ENCODE measurements around the gene KRTAP4-4.
"Not testable (repeated sequence)": the region's sequence is repeated elsewhere in the genome, so short reads cannot be mapped to it uniquely, and the experiment has no call there.

The KRTAP4-4 gene

DNA sequence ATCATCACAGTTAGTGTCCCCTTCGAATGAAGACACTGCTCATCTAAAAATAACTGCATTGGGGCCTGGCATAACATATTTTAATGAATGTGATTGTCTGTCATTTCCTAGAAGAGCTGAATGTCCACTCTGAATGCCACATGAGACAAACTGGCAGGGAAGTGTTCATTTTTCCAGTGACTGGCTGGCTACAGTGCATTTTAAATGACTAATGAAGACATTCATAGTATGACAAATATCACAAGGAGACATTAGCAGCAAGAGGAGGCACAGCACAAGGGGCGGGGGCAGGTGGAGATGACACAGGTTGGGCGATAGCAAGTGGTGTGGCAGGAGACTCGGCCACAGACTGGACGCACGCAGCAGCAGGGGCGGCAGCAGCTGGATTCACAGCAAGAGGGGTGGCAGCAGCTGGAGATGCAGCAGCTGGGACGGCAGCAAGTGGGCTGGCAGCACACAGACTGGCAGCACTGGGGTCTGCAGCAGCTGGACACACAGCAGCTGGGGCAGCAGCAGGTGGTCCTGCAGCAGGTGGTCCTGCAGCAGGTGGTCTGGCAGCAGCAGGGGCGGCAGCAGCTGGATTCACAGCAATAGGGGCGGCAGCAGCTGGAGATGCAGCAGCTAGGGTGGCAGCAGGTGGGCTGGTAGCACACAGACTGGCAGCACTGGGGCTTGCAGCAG, 11.4 kb downstream of the KRTAP4-4 start:
- DNase-seq (ENCODE audit: low read depth) = not testable (repeated sequence)

DNA sequence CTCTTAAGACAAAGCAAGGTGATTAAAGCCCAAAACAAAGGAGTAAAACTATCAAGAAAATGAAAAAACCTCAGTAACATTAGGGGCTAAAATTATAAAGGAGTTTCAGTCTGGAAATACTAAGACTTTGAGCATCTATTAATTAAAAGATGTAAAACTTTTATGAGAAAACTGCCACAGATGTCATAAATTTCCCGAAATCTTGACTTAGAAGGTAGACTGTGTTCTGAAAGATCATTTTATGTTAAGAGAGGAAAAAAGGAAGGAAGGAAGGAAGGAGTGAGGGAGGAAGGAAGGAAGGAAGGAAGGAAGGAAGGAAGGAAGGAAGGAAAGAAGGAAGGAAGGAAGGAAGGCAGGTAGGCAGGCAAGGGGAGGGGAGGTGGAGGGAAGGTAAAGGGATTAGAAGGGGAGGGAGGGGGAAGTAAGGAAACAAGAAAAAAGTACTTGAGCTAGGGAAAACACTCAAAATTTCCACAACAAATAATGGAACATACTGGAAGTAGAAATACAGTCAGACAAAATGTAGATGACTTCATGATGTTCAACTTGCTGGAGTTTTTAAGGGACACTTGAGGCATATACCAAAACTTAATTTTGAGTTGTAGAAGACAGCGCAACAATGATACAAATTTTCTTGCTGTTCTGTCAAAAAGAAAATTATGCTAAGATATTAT, 12.9 kb downstream of the KRTAP4-4 start:
- DNase-seq (ENCODE audit: low read depth) = no peak

DNA sequence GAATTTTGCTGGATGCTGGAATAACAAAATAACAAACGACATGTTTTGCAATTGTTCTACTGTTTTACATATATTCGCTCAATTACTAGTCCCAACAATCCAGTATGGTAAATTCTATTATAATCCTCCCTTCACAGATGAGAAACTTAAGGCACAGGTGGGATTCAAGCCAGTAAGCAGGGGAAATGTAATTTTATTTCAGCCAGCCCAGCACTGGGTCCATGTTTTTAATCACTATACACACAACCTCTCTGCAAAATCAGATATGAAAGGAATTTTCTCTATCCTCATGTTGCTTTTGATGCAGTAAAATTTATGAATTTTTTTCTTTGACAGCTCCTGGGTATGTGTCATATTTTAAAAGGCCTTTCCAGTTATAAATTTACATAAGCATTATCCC, 15.3 kb downstream of the KRTAP4-4 start:
- no peak for DNase-seq (ENCODE audit: low read depth)

DNA sequence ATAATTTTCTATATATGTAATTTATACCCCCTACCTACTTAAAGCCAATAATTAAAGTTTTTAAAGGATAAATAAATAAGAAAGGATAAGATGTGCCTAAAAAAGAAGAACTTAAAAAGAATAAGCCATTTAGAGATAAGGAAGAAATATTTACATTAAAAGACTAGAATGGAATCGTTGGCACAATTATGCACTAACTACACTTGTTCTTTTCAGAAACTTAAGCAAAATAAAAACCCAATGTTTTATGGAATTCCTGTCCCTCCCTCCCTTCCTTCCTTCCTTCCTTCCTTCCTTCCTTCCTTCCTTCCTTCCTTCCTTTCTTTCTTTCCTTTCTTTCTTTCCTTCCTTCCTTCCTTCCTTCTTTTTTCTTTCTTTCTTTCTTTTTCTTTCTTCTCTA, 15.7 kb downstream of the KRTAP4-4 start:
- DNase-seq (ENCODE audit: low read depth) = no peak

DNA sequence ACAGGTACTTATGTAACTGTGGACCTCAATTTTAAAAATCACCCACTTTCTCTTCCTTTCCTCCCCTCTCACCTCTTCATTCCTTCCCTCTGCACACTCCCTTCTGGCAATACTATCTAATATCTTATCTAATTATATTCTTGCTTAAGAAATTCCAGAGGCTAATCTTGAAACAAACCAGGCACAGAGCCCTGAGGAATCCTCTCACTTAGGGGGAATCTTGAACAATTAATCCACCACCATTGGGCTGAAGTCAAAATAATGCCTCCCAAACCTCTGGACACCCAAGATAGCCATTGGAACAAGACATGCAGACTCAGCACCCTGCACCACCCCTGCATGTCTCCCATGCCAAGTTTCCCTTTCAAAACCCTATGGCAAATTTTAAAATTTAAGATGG, 19.2 kb downstream of the KRTAP4-4 start:
- DNase-seq (ENCODE audit: low read depth) = no peak

DNA sequence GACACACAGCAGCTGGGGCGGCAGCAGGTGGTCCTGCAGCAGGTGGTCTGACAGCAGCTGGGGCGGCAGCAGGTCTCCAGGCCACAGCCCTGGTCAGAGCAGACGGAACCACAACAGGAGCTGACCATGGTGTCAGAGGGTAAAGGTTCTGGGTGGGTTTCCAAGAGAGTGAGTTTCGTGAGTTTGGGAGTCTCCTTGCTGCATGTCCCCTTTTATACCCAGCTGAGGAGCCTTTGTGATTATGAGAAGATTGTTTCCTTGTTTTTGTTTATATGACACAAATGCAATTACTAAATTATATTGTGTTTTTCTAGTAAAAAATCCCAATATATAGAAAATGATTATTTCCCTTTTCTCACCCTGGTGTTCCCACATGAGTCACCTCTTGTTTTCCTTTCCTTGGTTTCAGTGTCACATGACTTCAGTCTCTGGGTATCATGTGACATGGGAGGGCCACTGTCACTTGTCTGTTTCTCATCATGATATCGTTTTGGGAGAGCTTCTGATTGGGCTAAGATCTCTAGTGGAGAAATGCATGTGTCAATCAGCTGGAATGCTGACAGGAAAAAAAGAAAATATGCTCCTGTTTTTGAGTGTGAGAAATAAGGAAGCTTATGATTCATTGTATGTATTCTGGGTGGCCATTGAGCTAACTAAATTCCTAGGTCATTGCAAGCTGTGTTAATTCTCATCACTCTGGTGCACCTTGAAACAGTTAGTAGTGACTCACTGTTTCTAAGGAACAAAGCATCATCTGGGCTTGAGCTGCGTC, 20.0 kb downstream of the KRTAP4-4 start, which contains the start of gene KRTAP4-6:
TSS of gene KRTAP4-6 (minus strand) at position 185 of the 772 bp plus-strand sequence. CDS start at position 128, 57 bp downstream.
- DNase-seq (ENCODE audit: low read depth) = peak; percentile 86

DNA sequence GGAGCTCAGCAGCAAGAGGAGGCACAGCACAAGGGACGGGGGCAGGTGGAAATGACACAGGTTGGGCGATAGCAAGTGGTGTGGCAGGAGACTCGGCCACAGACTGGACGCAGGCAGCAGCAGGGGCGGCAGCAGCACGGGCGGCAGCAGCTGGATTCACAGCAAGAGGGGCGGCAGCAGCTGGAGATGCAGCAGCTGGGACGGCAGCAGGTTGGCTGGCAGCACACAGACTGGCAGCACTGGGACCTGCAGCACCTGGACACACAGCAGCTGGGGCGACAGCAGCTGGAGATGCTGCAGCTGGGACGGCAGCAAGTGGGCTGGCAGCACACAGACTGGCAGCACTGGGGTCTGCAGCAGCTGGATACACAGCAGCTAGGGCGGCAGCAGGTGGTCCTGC, 20.7 kb downstream of the KRTAP4-4 start:
- DNase-seq (ENCODE audit: low read depth) = not testable (repeated sequence)

DNA sequence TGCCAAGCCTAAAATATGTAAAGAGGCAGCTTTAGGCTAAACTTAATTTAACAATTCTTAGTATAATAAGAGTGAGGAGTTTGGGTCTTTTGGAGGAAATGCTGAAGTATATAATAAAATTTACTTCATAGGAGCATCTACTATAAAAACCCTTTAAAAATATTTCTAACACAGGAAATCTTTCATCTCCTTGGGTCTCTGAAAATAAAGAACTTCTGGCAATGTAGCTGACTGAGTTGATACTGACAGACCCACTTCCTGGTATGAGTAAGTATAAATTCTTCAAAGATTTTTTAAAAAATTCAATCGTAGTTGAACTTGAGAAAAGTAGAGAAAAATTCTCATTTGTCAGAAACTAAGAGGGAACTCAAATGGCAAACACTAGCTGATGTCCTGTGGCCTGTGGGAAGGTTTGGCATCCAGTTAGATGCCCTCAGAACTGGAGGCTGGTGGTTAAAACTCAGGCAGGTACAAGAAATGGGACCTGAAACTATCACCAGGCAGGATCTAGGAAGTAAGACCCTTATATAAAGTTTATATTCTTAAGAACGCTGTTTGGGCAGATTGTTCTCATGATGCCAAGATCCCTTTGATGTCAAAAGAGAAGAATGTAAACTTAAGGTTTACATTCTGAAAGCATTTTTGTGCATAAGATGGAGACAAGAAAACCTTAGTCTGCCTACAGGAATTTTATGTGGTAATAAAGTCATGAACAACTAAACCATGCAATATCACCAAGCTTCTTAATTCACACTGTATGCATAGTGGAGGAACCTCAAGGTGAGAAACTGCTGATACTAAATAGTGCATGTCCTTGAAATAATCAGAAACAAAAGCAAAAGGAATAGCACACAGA, 26.4 kb downstream of the KRTAP4-4 start:
- DNase-seq (ENCODE audit: low read depth) = no peak

DNA sequence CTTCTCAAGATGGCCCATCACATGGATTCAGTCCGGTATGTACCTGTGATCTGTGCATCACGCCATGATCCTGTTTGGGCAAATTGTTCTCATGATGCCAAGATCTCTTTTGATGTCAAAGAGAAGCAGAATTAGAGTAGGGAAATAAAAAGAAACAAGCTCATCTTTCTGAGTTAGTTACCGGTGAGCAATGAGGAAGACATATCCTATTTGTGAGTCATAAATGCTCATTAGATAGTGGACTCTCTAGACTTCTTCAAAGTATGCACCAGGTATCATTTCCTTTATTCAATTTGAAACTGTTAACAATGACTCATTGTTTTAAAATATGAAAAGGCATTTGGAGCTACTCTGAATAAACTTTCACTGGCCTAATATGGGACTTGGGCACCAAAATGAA, 28.6 kb downstream of the KRTAP4-4 start:
- DNase-seq (ENCODE audit: low read depth) = no peak

DNA sequence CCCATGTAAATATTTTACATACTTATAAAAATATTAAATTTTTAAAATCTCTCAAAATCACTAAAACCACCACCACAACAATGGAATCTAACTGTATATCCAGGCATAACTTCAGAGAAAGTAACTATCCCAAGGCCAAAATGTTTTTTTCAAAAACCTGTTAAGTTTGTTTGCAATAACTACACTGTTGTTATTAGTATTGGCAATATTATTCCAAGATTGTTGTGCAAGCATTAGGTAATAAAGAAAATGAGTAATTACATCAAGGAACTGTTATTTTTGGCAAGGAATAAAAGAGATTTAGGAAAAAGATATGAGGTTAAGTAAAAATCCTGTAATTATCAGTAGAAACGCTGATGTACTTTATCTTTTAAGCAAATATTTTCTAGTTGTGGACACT, 33.2 kb downstream of the KRTAP4-4 start:
- no peak for DNase-seq (ENCODE audit: low read depth)

DNA sequence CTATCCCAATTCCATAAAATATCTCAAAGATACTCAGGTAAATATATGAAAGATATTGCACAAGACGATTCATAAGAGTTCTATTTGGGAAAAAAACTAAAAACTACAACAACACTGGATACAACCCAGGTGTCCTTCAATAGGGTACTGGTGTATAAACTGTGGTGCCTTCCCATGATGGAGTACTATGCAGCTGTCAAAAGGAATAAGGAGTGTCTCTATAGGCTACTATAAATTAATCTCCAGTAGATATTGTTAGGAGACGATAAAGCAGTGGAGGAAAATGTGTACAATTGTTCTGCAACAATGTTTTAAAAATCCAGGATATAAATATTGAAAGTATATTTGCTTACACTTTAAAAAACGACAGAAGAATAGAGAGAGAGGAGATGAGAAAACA, 34.1 kb downstream of the KRTAP4-4 start:
- DNase-seq (ENCODE audit: low read depth) = no peak

DNA sequence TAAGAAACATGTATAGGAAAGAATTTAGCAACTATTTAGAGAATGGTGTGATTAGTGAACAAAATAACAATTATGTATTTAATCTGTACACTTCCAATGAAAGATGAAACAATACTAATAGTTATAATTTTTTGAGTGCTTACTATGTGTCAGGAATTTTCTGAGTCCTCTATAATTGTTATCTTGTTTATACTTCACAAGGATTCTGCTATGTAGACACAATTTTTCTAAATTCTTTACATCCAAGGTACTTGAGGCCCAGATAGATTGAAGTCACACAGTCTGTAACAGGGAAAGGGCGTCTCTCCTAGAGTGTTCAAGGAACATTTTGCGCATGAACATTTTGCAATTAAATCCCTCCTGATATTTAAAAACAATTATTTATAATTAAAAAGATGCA, 35.5 kb downstream of the KRTAP4-4 start:
- DNase-seq (ENCODE audit: low read depth) = no peak

DNA sequence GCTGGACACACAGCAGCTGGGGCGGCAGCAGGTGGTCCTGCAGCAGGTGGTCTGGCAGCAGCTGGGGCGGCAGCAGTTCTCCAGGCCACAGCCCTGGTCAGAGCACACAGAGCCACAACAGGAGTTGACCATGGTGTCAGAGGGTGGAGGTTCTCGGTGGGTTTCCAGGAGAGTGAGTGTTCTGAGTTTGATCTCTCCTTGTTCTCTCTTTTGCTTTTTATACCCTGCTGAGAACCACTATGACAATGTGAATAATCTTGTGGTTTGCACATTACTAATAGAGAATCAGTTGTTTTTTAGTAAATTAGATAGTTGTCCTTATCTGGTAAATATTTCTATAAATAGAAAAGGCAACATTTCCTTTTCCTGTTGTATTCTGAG, 36.6 kb downstream of the KRTAP4-4 start, which contains the start of gene KRTAP4-12:
TSS of gene KRTAP4-12 (minus strand) at position 192 of the 381 bp plus-strand sequence. CDS start at position 132, 60 bp downstream.
- not testable (repeated sequence) for DNase-seq (ENCODE audit: low read depth)

DNA sequence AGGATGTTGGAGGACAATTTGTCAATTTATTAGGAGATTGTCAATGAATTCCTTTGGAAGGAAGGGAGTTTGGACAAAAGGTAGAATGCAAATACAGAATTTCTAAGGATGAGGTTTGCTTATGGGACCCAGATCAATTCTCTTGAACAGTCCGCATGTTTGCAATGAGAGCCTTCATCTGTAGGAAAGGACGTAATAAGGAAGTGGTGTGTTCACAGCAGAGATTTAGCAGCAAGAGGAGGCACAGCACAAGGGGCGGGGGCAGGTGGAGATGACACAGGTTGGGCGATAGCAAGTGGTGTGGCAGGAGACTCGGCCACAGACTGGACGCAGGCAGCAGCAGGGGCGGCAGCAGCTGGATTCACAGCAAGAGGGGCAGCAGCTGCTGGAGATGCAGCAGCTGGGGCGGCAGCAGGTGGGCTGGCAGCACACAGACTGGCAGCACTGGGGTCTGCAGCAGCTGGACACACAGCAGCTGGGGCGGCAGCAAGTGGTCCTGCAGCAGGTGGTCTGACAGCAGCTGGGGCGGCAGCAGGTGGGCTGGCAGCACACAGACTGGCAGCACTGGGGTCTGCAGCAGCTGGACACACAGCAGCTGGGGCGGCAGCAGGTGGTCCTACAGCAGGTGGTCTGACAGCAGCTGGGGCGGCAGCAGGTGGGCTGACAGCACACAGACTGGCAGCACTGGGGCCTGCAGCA, 37.1 kb downstream of the KRTAP4-4 start:
- DNase-seq (ENCODE audit: low read depth) = not testable (repeated sequence)

DNA sequence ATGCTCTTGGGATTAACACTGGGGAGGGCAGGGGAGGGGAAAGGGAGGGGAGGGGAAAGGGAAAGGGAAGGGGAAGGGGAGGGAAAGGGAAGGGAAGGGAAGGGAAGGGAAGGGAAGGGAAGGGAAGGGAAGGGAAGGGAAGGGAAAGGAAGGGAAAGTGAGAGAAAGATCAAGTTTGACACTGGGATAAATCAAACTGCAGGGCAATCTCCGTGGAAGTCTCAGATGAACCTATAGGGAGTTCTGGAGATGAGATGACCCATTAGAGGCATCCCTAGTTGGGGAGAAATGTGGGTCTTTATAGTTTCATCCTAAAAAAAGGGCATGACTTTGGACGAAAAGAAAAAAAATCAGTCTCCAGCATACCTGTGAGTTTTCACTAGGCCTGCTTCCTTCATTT, 38.8 kb downstream of the KRTAP4-4 start:
- DNase-seq (ENCODE audit: low read depth) = no peak

DNA sequence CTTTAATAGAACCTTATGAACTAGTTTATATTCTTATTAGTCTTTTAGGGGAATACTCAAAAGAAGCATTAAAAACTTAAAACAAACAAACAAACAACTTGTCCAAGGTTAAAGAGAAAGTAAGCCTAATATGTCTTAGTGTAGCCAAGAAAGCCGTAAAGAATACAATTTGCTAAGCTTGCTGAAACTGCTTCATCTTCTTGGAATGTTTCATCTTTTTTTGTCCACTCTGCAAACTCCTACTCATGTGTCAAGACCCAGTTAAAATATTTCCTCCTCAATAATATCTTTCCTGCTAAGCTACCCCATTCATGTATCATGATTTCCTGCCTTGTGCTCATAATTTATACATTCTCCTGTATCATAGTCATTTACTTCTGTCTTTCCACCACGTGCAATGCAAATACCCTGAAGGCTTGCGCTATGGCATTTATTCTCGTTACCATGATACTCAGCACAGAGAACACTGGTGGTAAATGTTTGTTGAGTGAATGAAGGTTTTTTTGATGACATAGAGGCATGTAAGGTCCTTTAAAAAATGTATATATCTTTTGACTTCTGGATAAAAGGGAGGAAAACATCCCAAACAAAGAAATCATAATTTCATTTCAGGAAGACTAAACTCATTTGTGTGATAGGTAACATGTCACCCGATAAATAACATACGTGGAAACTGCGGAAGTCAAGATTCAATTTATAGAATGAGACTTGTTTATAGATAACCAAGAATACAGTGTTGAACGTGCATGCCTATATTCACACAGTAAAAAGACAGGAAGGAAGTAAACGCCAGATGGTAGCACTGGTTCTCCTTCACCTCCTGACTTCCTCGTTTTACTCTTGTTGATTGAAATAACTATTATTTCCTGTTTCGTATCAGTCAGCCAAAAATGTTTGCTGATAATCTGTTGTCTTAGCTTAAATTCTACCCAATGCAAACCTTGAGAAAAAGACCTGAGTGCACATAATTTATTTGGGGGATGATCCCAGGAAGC, 40.6 kb downstream of the KRTAP4-4 start:
- DNase-seq (ENCODE audit: low read depth) = not testable (repeated sequence)

DNA sequence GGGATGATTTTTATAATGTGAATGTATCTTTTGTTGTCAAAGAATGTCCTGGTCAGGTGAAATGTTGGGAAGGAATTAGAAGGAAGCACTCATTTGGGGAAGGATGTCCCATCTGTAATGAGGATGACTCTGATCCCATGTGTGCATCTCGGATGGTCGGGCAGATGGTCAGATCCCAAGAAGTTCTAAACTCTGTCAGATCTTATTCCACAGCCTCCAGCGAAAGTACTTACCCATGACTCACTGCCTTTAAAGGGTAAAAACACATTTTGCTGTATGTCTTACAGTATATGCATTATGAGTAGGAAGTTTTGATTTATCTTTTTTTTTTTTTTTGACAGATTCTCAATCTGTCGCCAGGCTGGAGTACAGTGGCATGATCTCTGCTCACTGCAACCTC, 41.8 kb downstream of the KRTAP4-4 start:
- DNase-seq (ENCODE audit: low read depth) = no peak

DNA sequence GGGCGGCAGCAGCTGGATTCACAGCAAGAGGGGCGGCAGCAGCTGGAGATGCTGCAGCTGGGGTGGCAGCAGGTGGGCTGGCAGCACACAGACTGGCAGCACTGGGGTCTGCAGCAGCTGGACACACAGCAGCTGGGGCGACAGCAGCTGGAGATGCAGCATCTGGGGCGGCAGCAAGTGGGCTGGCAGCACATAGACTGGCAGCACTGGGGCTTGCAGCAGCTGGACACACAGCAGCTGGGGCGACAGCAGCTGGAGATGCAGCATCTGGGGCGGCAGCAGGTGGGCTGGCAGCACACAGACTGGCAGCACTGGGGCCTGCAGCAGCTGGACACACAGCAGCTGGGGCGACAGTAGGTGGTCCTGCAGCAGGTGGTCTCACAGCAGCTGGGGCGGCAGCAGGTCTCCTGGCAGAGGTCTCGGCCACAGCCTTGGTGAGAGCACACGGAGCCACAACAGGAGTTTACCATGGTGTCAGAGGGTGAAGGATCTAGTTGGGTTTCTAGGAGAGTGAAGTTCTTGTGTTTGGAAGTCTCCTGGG, 42.6 kb downstream of the KRTAP4-4 start, which contains the start of gene KRTAP4-11:
TSS of gene KRTAP4-11 (minus strand) at position 528 of the 541 bp plus-strand sequence. CDS start at position 470, 58 bp downstream.
- DNase-seq (ENCODE audit: low read depth) = not testable (repeated sequence)

DNA sequence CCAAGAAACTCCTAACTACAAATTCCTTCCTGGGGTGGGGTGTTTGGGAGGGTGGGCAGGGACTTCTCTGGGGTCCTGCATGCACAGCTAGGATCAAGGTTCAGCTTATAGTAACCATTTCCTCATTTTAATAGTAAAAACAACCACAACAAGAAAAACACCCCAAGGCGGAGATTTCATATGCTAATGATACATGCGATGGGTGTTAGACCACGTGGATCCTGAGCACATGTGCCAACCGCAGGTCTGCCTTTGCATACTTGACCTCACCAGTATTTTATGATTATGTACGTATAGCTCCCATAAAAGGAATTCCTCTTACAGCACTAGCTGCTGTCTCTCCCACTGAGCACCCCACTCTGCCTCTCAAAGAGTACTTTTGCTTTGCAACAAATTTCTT, 44.3 kb downstream of the KRTAP4-4 start:
- no peak for DNase-seq (ENCODE audit: low read depth)

Measured in GM04504 (cell line).